Skeletal muscle tissue (tissue), 5 donors: Measurements from ENCODE around the gene VPS33A. TPM values are rescaled to one million over a fixed set of nuclear protein-coding genes. Genes with fewer than 3 reads are reported as not detected.
A peak's percentile ranks its signal among the peaks of the same experiment; 100 is the strongest.

Experiments used
- H3K27ac ChIP-seq: one replicate; pipeline ENCODE4 v1.7.0; 2013; ENCODE audit warnings: mild to moderate bottlenecking, low read depth, low read length, inconsistent platforms
- H3K27me3 ChIP-seq, 3 donors: one replicate each; pipeline ENCODE4 v1.7.0; 2013; ENCODE audit warnings: low read length in 3 of 3; ENCODE audit not compliant: control insufficient read depth in 3 of 3, insufficient read depth in 3 of 3
- H3K36me3 ChIP-seq, 3 donors: one replicate each; pipeline ENCODE4 v1.7.0; 2013; ENCODE audit warnings: low read length in 3 of 3; ENCODE audit not compliant: control insufficient read depth in 3 of 3, insufficient read depth in 3 of 3
- H3K4me1 ChIP-seq, 3 donors: one replicate each; pipeline ENCODE4 v1.7.0; 2013; ENCODE audit warnings: low read length in 3 of 3, mild to moderate bottlenecking in 3 of 3; ENCODE audit not compliant: control insufficient read depth in 3 of 3, insufficient read depth in 3 of 3
- H3K4me3 ChIP-seq, 3 donors: one replicate each; pipeline ENCODE4 v1.7.0; 2013; ENCODE audit warnings: low read length in 3 of 3
- H3K9ac ChIP-seq, 3 donors: one replicate each; pipeline ENCODE4 v1.7.0; 2013; ENCODE audit warnings: low read length in 3 of 3, mild to moderate bottlenecking in 3 of 3, moderate library complexity in 2 of 3, low read depth in 1 of 3
- H3K9me3 ChIP-seq, 3 donors: one replicate each; pipeline ENCODE4 v1.7.0; 2013; ENCODE audit warnings: low read length in 3 of 3; ENCODE audit not compliant: control insufficient read depth in 3 of 3
- small RNA-seq: library from RNA; depleted of rRNA; stranded (forward); fragments of <200 nt; gene quantifications from one replicate; pipeline ENCODE3, GENCODE V24; 2014
- total RNA-seq: library from RNA; depleted of rRNA; stranded (reverse); fragments of >200 nt; gene quantifications from one replicate; pipeline ENCODE4 v1.2.3, GENCODE V29; 2014
- donor health status: Osteomylitis.

Gene VPS33A
- total RNA-seq, 1 donor from 2014 or later = 16.2 TPM

GRCh38 chr12:122189626-122190475, 76.4 kb downstream of the VPS33A start:
- H3K9me3 ChIP-seq = no peaks in the 10 kb centered on the region
- H3K4me1 ChIP-seq = no peaks in the 10 kb centered on the region
- no peak overlapping the region for H3K4me3 ChIP-seq
- H3K27ac ChIP-seq = no peak overlapping the region
- H3K9ac ChIP-seq = no peak overlapping the region
- H3K36me3 ChIP-seq = no peaks in the 10 kb centered on the region
- H3K27me3 ChIP-seq = peaks cover 0 to 4% (median 3%) of the 10 kb centered on the region in 3 donors

DNA sequence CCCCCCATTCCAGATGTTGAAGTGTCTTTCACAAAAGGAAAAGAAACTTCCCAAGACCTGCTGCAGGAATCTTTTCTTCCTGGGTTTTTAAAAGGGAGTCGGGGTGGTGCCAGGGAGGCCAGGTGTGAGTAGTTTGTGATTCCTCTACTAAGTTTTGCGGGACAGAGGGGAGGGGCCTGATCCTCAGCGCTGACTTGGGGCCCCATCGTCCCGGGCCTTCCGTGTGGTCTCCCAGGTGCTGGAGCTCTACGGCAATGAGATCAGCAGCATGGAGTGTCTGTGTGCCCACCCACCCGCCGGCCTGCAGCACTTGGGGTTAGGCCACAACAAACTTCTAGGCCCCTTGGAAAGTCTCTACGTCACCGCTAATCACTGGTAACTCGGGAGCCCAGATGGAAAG, 78.8 kb downstream of the VPS33A start:
- Histone ChIP-seq H3K27ac (no peak overlapping the region), H3K27me3 (peaks cover 0 to 11% (median 3%) of the 10 kb centered on the region in 3 donors), H3K4me1 (peaks cover 2 to 5% (median 3%) of the 10 kb centered on the region in 3 donors), H3K9ac (no peak overlapping the region), H3K9me3 (no peaks in the 10 kb centered on the region), H3K4me3 (no peak overlapping the region), H3K36me3 (no peaks in the 10 kb centered on the region)

- Histone ChIP-seq H3K27me3 (peaks cover 0 to 11% (median 3%) of the 10 kb centered on the region in 3 donors), H3K4me1 (peaks cover 2 to 5% (median 3%) of the 10 kb centered on the region in 3 donors), H3K36me3 (no peaks in the 10 kb centered on the region), H3K27ac (no peak overlapping the region), H3K9me3 (no peaks in the 10 kb centered on the region), H3K9ac (no peak overlapping the region), H3K4me3 (no peak overlapping the region)
These were observed 80.7 kb downstream of the VPS33A start for GRCh38 chr12:122185494-122186082.

GRCh38 chr12:122185079-122185478, 81.2 kb downstream of the VPS33A start:
- no peak overlapping the region for H3K9ac ChIP-seq
- H3K27me3 ChIP-seq = peaks cover 0 to 10% (median 3%) of the 10 kb centered on the region in 3 donors
- peaks cover 2 to 5% (median 3%) of the 10 kb centered on the region in 3 donors for H3K4me1 ChIP-seq
- no peaks in the 10 kb centered on the region for H3K9me3 ChIP-seq
- H3K4me3 ChIP-seq = no peak overlapping the region
- no peaks in the 10 kb centered on the region for H3K36me3 ChIP-seq
- H3K27ac ChIP-seq = no peak overlapping the region

DNA sequence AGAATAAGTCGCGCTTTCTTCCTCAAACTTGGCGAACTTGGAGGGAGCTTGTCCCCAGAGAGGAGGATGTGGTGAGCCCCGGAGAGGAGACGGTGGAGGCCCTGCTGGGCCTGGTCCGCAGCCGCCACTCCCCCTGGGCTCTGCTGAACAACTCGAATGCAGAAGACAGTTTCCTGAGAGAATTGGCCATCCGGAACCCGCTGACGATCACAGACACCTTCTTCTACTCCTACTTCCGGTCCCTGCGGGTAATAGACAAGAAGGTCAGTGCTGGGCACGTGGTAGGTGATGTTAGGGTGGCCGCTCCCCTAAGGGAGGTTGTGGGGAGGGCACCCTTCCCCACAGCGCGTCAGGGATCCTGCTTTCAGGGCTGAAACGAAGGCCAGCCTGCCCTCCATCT, 81.8 kb downstream of the VPS33A start:
- Histone ChIP-seq H3K36me3 (no peaks in the 10 kb centered on the region), H3K27me3 (peaks cover 0 to 7% (median under 1%) of the 10 kb centered on the region in 3 donors), H3K4me1 (peaks cover 2 to 5% (median 3%) of the 10 kb centered on the region in 3 donors), H3K9me3 (no peaks in the 10 kb centered on the region), H3K4me3 (no peak overlapping the region), H3K9ac (no peak overlapping the region), H3K27ac (no peak overlapping the region)

GRCh38 chr12:122183588-122183940, 82.7 kb downstream of the VPS33A start:
- Histone ChIP-seq H3K27me3 (peaks cover 0 to 7% (median 0%) of the 10 kb centered on the region in 3 donors), H3K27ac (no peak overlapping the region), H3K36me3 (no peaks in the 10 kb centered on the region), H3K4me1 (peaks cover 2 to 5% (median 3%) of the 10 kb centered on the region in 3 donors), H3K9me3 (no peaks in the 10 kb centered on the region), H3K4me3 (no peak overlapping the region), H3K9ac (no peak overlapping the region)

DNA sequence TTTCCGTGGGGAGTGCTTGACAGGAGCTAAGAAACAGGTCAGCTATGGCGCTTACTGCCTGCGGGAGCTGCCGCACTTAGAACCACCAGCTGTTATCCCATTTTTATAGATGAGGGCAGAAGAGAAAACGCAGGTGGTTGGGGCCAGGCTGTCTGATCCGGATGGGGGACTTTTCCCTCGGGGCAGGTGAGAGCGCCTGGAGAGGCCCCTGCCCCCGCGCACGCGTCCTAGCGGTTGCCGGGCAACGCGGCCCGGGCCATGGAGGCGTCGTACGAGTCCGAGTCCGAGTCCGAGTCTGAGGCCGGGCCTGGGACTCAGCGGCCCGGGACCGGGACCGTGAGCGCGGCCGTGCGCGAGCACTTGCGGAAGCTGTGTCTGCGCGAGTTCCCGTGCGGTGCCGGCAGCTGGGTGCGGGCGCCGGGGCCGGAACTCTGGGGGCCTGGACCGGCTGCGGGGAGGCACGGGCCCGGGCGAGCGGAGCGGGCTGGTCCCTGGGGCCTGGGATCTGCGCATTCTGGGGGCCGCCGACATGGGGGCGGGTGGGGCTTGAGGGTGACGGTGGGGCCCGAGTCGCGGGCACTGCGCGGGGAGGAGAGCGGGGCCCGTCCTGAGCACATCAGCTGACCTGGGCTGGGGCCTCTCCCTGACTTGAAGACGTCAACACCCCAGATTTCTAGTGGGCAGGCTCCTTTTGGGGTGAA, 83.3 kb downstream of the VPS33A start, which contains the start of gene LRRC43:
LRRC43 (plus strand) TSS at position 237 of the 701 bp plus-strand sequence; CDS start at position 259, 22 bp downstream.
- Histone ChIP-seq H3K9me3 (no peaks in the 10 kb centered on the region), H3K4me3 (peak within 1 kb of the TSS; percentile 24 to 58 (median 43)), H3K9ac (peak within 1 kb of the TSS in 1 of 3 donors; percentile 62), H3K36me3 (no peaks in the 10 kb centered on the region), H3K27me3 (peaks cover 0 to 7% (median 0%) of the 10 kb centered on the region in 3 donors), H3K4me1 (peaks cover 2 to 5% (median 3%) of the 10 kb centered on the region in 3 donors), H3K27ac (no peak within 1 kb of the TSS)

Small RNA genes within 50 kb of the gene (small RNA-seq; reads per million reads assigned to genes)
- gene DIABLO = 0.37 reads per million, percentile 46 among the genes with 10 or more reads in this experiment

Other genes starting within 250 kb of the VPS33A start
- gene BCL7A, start 244.6 kb downstream of the VPS33A start, total RNA-seq = 9.4 TPM
- 10.4 TPM for gene MLXIP, start 187.7 kb downstream of the VPS33A start, total RNA-seq
- not detected for gene IL31, start 92.3 kb downstream of the VPS33A start, total RNA-seq
- gene LRRC43, start 83.4 kb downstream of the VPS33A start, total RNA-seq = not detected
- not detected for gene B3GNT4, start 62.8 kb downstream of the VPS33A start, total RNA-seq
- 45.4 TPM for gene DIABLO, start 40.4 kb downstream of the VPS33A start, total RNA-seq
- 21.9 TPM for gene CLIP1, start 156.2 kb upstream of the VPS33A start, total RNA-seq
- gene ZCCHC8, start 234.4 kb upstream of the VPS33A start, total RNA-seq = 23.5 TPM